ENCODE results near the gene SLC38A4.

DNA sequence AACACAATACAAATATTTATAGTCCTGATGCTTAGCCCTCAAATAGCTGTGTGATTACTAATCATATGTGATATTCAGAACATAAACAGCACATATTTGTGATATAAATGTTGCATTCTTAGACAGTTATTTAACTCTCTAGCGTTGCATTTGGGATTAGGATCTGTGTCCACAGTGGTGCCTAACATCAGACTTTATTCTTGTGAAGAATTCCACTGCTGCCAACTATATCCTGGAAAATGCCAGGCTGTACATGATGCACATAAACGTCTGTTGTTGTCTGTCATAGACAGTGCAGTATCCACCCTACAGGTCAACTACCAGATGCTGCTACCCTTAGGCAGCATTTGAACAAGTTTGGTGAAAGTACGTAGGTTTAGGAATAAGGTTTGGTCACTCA lies 39.0 kb downstream of the SLC38A4 start:
- no peak for TF ChIP-seq POLR2A (IDR thresholded peaks at IDR 0.05)
- TF ChIP-seq, protein P1, sequence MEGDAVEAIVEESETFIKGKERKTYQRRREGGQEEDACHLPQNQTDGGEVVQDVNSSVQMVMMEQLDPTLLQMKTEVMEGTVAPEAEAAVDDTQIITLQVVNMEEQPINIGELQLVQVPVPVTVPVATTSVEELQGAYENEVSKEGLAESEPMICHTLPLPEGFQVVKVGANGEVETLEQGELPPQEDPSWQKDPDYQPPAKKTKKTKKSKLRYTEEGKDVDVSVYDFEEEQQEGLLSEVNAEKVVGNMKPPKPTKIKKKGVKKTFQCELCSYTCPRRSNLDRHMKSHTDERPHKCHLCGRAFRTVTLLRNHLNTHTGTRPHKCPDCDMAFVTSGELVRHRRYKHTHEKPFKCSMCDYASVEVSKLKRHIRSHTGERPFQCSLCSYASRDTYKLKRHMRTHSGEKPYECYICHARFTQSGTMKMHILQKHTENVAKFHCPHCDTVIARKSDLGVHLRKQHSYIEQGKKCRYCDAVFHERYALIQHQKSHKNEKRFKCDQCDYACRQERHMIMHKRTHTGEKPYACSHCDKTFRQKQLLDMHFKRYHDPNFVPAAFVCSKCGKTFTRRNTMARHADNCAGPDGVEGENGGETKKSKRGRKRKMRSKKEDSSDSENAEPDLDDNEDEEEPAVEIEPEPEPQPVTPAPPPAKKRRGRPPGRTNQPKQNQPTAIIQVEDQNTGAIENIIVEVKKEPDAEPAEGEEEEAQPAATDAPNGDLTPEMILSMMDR (IDR thresholded peaks at IDR 0.05 in 8 of 11, conservative IDR thresholded peaks at IDR 0.05 in 3 of 11): no peak
